NCI-H2081 (cell line): ENCODE data around the gene SLC25A22.
A peak's percentile ranks its signal among the peaks of the same experiment; 100 is the strongest.

Source experiments
- DNase-seq, 2 experiments: peaks; one replicate each; lab custom pipeline; 2025; lab: John Stamatoyannopoulos, UW

SLC25A22 gene

DNA sequence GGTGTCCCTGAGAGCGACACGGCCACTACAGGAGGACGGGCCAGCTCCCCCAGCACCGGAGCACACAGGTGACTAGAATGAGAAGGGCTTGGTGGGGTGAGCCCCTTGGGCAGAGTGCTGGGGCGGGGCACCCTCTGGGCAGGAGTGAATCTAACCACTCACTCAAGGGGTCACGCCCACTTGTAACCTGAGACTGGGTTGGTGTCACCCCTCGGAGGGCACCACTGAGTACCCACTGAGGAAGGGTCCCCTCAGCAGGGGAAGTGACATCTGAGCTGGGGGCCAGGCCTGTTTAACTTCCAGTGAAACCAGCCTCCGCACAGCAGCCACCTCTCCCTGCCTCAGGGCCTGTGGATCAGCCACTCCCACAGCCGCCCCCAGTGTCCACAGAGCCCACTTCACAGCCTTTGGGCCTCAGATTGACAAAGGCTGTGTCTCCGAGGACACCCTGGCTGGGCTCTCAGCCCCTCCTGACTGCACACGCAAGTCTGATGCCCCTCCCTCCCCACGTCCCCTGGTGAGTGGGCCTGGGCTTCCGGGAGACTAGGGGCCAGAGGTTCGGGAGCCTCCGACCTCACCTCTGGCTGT is 26.4 kb downstream of the SLC25A22 start:
- DNase-seq: no peak

DNA sequence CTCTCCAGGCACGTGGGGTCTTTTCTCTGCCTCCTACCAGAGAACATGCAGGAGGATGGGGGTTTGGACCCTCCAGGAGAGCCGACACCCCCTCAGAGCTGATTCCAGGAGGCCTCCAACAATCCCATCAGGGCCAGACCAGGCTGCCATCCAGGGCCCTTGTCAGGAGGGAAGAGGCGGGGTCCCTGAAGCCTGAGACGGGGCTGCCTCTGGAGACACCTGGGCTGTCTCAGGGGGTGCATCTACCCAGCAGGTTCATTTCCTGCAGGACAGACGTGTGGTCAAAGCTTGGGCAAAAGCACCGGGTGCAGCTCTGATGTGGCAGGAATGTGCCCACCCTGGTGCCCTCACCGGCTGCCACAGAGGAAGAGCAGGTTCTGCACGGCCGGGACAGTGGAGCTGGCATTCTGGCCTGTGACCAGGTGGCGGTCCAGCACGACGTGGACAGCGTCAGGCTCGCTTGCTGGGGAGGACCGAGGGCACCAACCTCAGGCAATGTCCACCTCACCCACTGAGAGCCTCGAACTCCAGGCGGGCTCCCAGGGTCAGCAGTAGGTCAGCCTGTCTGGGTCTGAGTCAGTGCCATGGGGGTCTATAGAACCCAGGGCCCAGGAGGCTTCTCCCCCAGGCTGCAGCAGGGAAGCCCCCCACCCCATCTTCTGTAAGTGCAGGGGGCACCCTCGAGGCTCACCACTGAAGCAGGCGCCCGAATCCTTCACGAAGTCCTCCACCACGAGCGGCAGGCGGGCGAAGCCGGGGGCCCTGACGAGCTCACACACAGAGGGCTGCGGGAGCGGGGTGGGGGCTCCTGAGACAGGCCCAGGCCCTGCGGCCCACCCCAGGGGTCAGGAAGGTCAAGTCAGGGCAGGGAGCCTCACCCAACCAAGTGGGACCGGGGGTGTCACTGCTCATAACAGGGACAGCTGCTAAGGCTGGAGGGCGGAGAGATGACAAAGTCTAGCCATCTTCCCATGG is 27.2 kb downstream of the SLC25A22 start:
- DNase-seq: no peak

DNA sequence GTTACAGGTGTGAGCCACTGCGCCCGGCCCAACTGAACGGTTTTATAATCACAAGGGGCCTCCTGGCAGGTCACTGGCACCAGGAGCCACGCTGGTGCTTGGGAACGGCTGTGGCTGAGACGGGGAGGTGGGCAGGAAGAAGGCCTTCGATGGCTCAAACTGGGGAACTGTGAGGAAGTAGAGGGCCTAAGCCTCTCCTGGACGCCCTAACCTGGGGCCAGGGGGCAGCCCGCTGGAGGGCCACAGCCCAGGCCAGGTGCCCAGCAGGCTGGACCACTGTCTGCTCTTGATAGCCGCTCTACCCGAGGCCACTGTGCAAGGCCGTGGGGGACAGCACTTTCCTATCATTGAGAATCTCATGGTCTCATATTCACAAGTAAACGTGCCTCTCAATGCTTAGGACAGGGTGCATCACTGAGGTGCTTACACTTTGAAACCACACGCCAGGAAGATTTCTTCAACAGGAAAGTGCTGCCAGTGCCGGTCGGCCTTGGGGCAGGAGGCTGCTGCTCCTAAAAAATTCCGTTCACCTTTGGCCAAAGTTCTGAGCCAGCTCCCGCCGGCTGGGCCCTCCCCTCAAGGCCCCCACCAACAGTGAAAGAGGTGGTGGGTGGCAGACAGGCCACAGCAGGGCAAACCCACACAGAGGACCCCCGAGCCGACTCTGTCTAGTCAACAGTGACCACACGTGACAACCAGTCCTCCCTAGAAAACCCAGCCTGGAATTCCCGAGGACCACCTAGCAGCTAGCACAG is 28.0 kb downstream of the SLC25A22 start:
- no peak for DNase-seq

DNA sequence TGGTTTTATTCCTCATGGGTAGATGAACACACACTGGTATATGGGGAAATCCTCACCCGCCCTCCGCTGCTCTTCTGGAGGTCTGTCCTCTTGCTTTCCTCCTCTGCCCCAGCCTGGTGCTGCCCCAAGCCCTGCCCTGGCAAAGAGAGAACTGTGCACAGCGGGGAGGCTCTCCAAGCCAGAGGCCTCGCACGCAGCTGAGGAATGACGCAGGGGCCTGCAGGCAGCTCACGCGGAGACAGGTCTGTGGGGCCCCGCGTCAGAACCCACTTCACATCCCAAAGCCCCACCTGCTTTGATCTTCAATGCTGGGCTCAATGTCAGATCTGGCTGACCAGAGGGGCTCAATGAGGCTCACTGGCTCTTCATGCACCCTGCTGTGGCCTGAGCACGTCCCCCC is 30.8 kb downstream of the SLC25A22 start:
- no peak for DNase-seq

DNA sequence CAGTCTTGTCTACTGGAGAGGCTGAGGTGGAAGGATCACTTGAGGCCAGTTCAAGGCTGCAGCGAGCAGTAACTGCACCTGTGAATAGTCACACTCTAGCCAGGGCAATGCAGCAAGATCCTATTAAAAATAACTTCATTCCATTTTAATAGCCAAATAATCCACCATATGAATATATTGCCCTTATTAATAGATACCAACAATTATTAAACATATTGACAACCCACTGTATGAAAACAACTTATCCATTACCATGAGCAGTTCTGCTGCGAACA is 31.2 kb downstream of the SLC25A22 start:
- no peak for DNase-seq

DNA sequence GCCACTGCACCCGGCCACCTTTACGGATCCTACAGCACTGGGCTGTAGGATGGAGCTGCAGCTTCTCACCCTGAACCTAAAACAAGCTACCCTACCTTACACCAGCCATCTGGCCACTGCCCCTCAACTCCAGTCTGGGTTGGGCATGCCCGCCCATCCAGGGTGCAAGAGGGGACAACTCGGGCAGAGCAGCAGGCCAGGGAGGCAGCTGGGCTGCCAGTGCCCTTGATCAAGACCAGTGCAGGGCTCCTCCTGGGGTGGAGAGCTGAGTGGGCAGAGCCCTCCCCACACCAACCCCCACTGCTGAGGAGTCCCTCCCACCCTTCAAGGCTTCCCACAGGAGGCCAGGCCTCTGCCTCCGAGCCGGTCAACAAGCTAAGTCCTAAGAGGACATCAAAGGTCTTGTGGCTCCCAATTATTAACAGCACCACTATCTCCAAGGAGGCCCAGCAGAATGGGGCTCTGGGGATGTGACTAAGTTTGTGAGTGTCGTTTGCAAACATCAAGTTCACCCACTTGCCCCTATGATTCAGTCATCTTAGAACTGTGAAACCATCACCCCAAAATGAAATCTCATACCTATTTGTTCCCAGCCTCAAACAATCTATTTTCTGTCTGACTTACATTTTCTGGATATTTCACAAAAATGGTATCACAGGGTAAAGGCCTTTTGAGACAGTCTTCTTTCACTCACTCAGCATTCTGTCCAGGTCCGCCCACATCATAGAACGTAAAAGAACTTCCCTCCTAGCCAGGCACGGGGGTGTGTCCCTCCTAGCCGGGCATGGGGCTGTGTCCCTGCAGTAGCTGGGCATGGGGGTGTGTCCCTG is 31.8 kb downstream of the SLC25A22 start:
- DNase-seq: no peak

DNA sequence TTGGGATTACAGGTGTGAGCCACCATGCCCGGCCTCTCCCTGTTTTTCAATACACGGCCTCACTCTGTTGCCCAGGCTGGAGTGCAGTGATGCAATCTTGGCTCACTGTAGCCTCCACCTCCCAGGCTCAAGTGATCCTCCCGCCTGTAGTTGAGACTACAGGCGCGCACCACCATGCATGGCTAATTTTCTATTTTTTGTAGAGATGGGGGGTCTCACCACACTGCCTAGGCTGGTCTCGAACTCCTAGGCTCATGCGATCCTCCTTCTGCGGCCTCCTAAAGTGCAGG is 32.3 kb downstream of the SLC25A22 start:
- no peak for DNase-seq

DNA sequence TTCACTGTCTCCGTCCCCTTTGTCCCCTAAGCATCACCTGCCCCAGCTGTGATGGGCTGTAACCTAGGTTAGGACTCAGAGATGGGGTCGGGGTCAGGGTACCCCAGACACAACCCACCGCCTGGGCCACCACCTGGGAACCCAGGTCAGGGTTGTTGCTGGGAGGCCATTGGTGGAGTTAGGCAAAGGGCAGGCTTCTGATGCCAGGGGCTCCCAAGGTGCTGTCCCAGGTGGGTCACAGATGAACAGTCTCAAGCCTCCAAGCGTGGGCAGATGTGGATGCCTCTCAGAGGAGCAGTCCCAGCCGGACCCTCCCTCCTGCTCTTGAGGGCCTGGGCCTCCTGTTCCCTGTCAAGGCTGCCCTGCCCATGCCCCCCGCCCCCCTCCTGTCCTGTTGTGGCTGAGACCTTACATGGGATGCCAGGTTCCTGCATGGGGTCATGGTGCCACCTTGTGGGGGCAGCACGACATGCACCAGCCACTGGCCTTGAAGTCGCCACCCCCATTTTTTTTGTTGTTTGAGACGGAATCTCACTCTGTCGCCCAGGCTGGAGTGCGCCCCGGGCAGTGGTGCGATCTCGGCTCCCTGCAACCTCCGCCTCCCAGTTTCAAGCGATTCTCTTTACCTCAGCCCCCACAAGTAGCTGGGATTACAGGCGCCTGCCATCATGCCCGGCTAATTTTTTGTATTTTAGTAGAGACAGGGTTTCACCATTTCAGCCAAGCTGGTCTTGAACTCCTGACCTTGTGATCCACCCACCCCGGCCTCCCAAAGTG is 32.9 kb downstream of the SLC25A22 start:
- peak; percentile 33 to 41 for DNase-seq

DNA sequence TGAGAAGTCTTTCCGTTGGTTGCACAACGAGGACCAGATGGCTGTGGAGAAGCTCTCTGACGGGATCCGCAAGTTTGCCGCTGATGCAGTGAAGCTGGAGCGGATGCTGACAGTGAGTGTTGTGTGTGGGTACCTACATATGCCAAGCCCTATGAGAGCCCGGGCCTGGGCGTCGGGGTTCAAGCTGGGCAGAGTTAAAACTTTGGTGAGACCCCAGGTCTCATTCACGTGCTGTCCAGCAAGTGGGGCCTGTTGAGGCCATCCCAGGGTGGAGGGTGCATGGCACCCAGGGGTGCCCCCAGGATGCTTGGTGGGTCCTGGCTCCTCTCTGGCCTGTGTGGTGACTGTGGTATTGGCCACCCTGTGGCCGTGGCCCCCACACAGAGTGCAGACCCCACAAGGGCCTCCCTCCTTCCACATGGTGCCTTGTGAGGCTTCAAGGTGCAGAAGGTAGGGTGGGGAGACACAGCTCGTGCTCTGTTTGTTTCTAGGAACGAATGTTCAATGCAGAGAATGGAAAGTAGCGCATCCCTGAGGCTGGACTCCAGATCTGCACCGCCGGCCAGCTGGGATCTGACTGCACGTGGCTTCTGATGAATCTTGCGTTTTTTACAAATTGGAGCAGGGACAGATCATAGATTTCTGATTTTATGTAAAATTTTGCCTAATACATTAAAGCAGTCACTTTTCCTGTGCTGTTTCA is 33.6 kb downstream of the SLC25A22 start:
- no peak for DNase-seq

DNA sequence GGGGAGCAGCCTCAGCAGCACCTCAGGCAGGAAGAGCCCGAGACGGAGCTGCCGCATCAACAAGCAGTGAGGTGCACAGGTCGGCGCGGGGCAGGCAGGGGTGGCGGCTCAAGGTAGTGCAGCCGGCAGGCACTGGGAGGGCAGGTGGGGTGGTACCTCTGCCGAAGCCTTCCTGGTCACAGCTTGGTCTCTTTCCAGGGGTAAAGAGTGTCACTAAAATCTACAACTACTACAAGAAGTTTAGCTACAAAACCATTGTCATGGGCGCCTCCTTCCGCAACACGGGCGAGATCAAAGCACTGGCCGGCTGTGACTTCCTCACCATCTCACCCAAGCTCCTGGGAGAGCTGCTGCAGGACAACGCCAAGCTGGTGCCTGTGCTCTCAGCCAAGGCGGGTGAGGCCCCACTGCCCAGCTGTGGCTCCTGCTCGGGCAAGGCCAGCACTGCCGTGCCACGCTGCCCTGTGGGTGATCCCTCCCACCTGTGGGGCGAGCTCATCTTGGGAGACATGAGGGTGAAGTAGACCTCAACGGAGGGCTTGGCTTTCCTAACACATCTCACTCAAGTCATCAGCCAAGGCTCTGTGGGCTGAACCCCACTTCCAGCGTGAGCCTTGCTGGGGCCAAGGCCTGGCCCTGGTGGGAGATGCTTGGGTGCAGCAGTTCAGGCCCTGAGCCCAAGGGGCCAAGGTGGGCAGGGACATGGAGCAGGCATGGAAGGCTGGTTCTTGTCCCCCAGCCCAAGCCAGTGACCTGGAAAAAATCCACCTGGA is 34.3 kb downstream of the SLC25A22 start:
- no peak for DNase-seq

DNA sequence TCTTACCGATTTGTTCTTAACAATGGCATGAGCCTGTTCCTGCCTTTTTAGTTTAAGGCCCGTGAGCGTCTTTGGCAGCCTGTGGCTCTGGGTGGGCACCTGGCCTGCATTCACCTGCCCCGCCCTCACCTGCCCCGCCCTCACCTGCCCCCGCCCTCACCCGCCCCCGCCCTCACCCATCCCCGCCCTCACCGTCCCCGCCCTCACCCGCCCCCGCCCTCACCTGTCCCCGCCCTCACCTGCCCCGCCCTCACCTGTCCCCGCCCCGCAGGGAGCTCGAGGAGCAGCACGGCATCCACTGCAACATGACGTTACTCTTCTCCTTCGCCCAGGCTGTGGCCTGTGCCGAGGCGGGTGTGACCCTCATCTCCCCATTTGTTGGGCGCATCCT is 35.0 kb downstream of the SLC25A22 start:
- DNase-seq: peak; percentile 28 to 50

DNA sequence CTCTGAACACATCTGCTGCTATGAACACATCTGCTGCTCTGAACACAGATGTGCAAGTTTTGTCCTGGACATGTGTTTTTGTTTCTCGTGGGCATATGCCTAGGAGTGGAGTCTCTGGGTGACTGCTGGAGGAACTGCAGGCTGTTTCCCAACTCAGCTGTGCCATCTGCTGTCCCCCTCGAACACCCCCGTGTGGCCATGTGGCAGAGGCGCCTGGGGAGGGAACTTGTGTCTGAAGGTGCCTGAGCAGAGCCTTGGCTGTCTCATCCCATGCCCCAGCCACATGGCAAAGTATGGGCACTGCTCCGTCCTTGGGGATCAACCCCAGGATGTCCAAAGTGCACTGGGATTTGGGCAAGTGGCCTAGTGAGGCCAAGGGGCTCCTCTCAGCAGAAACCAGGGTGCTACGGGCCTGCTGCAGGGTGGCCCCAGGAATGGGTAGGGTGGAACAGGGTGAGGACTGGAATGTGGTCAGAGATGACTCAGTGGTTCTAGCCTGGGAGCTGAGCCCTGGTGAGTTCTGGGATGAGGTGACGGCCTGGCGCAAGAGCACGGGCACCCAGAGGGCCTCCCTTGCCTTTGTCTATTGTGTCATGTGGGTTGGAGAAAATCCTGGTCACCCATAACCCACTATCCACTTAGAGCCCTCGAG is 35.5 kb downstream of the SLC25A22 start:
- peak in 1 of 2 experiments; percentile 32 for DNase-seq

DNA sequence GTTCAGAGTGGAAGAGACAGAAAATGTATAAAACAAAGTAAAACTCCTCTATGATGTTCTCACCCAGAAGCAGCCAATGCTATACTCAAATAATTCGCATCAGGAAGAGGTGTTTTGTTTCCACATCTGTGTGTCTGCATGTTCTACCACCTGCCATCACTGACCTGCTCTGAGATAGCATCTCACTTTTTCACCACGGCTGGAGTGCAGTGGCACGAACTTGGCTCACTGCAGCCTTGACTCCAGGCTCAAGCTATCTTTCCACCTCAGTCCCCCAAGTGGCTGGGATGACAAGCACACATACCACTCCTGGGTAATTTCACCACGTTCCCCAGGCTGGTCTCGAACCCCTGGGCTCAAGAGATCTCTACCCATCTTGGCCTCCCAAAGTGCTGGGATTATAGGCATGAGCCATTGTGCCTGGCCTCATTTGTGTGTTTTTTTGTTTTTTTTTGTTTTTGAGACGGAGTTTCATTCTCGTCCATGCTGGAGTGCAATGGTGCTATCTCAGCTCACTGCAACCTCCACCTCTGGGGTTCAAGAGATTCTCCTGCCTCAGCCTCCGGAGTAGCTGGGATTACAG is 36.5 kb downstream of the SLC25A22 start:
- DNase-seq: no peak

DNA sequence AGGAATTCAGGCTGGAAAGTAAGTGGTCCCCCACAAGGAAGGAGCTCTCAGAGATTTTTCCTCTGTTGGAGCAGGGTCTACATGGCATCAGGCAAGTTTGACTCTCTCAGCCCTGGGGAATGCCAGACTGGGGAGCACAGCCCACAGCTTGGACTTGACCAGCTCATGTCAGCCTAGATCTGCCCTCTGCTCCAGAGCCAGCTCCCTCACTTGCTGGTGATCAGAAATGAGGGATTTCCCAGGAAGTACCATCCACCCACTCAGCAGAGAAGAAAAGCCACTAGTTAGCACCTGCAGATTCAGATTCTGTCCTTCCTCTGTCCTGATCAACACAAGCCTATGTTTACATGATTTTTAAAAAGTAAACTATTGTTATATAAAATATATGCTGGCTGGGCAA is 37.8 kb downstream of the SLC25A22 start:
- no peak for DNase-seq

DNA sequence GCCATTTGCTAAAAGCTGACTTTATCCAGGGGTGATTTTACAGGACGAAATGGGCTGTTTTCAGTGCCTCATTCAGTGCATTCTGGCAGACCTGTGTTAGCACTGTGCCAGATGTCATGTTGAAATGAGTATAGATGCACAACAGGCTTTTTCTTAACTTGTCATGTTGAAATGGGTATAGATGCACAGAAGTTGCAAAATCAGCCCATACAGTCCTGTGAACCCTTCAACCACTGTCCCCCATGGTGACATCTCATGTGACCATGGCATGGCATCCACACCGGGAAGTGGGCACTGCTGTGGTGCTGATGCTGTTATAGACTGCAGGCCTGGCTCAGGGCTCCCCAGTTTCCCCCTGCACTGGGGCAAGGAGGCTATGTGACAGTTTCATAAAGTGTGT is 48.4 kb downstream of the SLC25A22 start:
- DNase-seq: no peak

DNA sequence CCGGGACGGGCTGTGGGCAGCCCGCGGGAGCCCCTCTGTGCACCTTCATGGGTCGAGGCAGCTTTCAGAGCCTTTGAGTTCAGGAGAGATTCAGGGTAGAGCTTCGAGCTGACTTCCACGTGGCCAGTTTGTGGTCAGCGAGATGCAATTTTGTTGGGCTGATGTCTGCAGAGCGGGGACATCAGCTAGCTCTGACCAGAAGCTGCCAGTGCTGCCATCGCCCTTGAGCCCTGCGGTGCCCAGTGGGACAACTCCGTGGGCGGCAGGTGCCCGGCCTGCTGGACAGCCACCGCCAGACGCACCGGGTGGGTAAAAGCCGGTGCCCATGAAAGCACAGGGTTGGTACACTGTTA is 50.1 kb downstream of the SLC25A22 start:
- peak in 1 of 2 experiments; percentile 11 for DNase-seq

DNA sequence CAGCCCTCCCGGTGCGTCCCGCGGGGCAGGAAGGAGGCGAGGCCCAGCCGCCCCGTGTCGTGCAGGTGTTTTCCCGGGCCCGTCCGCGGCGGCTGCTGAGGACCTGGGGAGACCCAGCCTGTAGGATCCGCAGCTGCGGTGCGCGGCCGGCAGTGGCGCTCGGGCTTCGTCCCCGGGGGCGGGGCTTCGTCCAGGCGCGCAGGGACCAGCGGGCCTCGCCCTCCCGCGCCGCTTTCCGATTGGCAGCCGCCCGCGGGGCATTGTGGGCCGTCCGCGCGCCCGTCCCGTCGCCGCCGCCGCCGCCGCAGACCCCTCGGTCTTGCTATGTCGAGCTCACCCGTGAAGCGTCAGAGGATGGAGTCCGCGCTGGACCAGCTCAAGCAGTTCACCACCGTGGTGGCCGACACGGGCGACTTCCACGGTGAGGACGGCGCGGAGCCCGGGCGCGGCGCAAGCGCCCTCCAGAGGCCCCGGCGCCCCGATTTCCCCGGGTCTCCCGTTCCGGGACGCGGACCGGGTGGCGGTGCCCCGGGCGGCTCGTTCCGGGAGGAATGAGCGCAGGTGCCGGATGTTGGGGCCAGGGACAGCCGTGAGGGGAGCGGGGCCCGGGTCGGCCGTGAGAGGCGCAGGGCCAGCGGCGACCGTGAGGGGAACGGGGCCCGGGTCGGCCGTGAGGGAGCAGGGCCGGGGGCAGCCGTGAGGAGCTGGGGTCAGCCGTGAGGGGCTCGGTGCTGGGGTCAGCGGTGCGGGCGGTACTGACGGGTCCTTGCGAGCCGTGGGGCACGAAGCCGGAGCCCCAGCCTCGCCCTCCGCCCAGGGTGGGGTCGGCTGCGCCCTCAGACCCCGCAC is 50.7 kb downstream of the SLC25A22 start, which contains the start of gene TALDO1:
Gene TALDO1 (plus strand): TSS at position 307 of the 849 bp plus-strand sequence. CDS start 18 bp downstream, at position 325.
- peak; percentile 89 to 92 for DNase-seq
